Measurements from ENCODE around the gene TTR. TPM values are rescaled to one million over a fixed set of nuclear protein-coding genes. Genes with fewer than 3 reads are reported as not detected.

Gene TTR
- total RNA-seq, 1 donor from 2014 or later: not detected

DNA sequence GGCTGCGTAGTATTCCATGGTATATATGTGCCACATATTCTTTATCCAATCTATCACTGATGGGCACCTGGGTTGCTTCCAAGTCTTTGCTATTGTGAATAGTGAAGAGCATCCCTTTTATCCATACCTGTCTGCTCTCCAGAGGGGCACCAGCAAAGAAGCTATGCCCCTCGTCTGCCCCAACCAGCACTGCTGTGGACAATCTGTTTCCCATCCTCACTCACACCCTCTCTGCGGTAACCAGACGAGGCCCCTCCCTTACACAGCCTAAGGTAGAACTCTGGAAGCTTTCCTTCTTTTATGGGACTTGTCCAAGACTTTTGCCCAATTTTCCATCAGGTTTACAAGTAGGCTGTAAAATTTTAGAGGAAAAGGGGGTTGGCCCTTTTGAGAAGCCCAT is 24.9 kb downstream of the TTR start:
- DNase-seq (ENCODE audit: low read depth in 2 of 2): no peak

DNA sequence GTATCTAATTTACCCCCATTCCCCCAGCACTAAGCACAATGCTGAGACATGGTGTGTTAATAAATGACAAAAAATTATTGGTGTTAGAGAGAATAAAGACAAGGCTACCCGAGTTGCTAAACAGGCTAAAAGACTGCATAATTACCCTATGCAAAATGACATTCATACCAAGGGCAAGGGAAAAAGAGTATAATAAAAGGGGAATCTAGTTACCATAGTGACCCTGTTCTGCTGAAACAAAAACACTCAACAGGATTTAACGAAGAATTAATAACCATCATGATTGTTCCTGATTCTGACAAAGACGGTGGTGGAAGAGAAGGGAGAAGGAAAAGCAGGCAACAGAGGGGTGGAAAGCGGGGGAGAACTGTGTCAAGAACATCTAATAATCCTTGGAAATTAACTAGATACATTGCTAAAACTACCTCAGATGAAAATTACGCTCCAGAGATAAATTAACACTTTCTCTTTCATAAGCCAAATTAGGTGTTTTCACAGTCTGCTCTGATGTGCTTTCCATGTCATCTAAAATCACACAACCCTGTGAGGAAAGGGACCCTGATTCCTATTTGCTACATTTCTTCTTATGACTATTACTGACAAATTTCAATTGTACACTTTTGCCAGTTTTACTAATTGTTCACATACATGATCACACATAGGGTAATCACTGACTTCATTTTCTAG is 25.5 kb downstream of the TTR start:
- DNase-seq (ENCODE audit: low read depth in 2 of 2): no peak

- DNase-seq (ENCODE audit: low read depth in 2 of 2): no peak
Observed at GRCh38 chr18:31618801-31619200, 27.1 kb downstream of the TTR start.

DNA sequence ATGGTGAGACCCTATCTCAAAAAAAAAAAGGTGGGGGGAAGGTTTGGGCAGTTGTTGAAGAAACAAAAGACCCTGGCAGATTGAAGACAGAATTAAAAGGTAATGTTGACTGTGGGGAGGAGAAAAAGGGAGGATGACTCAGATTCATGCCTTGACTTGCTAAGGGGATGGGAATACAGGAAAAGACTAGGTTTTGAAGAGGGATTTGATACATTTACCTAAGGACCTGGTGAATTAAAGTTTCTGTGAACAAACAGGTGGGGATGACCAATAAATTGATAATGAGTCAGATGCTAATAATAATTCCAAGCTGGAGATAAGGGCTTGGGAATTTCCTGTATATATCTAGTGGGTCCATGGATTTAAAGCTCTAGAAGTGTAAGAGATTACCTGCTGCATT is 27.6 kb downstream of the TTR start:
- no peak for DNase-seq (ENCODE audit: low read depth in 2 of 2)

- DNase-seq (ENCODE audit: low read depth in 2 of 2): no peak
Observed at GRCh38 chr18:31624892-31625640, 33.4 kb downstream of the TTR start.

GRCh38 chr18:31626409-31626808 is 34.7 kb downstream of the TTR start:
- no peak for DNase-seq (ENCODE audit: low read depth in 2 of 2)

GRCh38 chr18:31630549-31630948 is 38.9 kb downstream of the TTR start:
- DNase-seq (ENCODE audit: low read depth in 2 of 2): no peak

GRCh38 chr18:31631526-31631925 is 39.8 kb downstream of the TTR start:
- DNase-seq (ENCODE audit: low read depth in 2 of 2): peak in 1 of 2 donors; percentile 61

GRCh38 chr18:31632356-31632755 is 40.7 kb downstream of the TTR start:
- no peak for DNase-seq (ENCODE audit: low read depth in 2 of 2)

DNA sequence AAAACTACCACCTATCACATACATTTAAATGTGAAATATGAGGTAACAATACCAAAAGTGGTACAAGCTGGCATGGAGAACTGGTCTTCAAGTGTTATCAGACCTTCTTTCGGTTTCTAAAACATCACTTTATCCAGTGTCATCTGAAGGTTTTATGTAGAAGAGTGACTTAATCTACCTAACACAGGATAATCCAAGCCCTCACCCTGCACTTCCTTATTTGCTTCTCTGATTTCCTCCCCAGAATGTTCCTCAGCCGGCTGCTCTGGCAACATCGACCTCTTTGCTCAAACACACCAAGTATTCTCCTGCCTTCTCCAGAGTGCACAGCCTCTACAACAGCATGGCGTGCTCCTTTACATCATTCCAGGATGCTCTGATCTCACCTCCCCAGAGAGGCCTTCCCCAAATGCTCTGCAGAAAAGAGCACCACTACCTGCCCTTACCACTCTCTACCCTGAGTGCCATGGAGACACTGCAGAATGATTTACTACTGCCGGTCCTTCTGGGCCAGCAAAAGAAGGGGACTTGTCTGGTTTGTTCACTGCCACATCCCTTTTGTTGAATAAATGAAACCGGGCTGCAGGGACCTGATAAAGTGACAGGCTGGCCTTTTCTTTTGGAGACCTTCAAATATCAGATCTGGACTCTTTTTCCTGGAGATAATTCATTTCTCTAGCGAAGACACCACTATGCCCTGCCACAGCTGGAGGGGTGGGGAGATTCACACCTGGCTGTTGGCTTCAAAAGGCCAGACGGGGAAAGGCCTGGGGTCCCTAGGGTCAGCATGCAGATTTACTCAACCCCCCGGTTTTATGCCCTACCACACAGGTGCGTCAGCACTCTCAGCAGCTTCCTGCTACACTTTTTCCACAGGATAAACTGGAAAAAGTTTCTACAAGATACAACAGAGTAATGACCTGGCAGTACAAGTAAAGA is 42.0 kb downstream of the TTR start:
- no peak for DNase-seq (ENCODE audit: low read depth in 2 of 2)

GRCh38 chr18:31634331-31634713 is 42.6 kb downstream of the TTR start:
- DNase-seq (ENCODE audit: low read depth in 2 of 2): no peak

DNA sequence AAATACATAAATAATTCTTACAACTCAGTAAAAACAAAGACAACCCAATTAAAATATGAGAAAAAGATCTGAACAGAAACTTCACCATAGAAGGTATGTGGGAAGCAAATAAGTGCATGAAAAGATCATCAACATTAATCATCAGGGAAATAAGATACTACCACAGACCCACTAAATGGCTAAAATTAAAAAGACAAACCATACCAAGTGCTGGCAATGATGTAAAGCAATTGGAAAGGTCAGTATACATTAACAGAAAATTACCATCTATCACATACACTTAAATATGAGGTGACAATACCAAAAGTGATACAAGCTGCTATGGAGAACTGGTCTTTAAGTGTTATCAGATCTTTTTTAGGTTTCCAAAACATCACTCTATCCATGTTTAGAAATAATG is 44.7 kb downstream of the TTR start:
- no peak for DNase-seq (ENCODE audit: low read depth in 2 of 2)

DNA sequence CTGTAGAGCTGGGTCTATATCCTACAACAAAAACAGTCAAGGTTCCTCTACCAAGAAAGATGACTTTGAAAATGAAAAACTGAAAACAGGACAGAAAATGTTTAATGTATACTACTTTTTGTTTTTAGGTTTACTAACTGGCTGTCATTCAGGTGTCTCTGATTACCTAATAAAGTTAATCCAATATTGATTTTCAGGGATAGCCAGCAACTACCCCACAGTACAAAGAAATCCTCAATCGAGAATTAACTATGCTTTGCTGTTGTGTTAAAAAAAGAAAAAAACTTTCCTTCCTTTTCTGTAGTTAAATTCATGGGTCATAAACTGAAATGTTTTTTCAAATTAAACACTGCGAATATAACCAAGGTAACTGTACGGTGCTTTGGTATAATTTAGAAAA is 45.8 kb downstream of the TTR start:
- no peak for DNase-seq (ENCODE audit: low read depth in 2 of 2)

DNA sequence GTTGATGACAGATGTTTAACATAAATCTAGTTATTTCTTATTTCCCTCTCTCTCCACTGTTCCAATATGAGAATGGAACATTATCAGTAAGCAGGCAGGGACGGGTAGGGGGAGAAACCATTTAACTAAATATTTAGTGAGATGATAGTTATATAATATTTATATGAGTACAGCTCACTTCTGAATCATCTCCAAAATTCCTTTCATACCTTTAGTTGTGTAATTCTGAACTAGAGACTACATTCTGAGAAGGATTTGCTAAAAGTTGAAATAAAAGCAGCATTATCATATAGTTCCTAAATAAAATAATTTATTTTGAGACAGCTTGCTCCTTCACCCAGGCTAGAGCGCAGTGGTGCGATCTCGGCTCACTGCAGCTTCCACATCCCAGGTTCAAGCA is 51.3 kb downstream of the TTR start:
- no peak for DNase-seq (ENCODE audit: low read depth in 2 of 2)

DNA sequence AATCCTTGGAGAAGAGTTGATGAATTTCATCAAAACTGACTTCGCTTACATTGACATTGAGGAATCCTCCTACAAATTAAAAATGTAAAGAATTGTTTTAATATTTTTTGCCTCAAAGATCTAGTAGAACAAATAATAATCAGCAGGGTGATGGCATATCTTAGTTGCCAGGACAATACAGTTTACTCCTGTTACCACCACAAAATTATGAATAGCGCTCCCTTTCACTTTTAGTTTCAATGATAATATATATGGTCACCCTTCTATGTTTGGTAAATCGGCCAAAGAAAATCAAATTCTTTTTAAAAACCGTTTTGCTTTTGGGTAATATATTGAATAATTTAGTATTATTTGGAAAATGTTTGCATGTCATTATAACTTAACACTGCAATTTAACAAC is 53.7 kb downstream of the TTR start:
- DNase-seq (ENCODE audit: low read depth in 2 of 2): no peak

DNA sequence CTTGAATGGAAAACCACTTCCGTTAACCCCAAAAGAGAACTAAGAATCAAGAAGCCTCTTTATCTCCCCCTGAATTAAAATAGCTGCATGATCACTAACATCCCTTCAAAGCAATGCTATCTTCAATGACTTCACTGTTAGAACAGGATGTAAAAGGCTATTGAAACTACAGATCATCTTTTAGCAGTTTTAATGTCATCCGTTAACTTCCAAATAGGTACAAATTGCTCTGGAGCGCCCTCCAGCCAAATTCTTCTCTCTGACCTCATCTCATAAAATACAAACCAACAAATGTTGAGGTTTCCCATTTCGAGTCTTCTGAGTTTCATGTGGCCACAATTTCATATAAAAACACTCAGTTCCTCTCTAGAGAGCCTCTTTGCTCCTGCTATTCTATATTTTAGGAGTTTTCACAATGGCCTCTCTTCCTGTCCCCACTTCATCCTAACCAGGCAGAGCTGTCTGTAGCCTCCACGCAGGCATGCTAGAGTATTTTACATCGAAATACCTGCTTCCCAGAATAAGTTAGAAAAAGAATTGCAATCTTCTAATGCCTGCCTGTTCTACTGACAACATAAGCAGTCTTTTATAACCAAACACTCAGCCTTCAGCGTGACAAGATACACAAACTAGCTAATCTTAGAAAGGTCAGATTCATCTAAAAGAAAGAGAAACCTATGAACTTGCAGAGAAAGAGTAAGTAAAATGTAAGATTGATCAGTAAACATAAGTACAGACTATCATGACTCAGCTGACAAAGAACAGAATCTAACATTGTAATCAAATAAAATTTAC is 54.9 kb downstream of the TTR start:
- no peak for DNase-seq (ENCODE audit: low read depth in 2 of 2)

DNA sequence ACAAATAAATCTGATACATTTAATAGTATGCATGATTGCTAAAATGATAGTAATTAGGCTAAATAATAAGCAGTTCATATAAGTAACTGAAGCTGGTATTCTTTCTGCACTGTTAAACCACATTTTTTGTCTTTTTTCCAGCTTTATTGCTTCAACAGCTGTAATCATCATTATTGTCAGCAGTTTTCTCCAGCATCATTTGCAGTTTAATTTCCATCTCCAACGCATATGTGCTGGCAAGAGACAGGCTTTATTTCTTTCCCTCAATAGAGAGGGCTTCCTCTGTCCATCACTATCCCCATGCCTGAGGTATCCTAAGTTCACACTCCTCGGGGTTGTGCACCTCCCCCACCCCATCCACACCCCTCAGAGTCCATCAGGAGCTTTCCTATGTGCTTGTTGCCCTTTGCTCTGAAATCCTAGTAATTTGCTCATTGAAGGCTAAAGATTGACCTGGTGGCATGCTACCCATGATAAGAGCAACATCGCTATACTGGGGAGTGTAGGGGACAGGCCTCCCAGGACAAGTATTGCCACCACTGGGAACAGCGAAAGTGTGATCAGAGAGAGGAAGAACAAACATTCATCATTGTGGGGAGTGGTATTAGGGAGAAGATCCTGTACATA is 55.6 kb downstream of the TTR start:
- no peak for DNase-seq (ENCODE audit: low read depth in 2 of 2)
